ENCODE data around the gene THOP1. TPM values are rescaled to one million over a fixed set of nuclear protein-coding genes. Genes with fewer than 3 reads are reported as not detected.
A peak's percentile ranks its signal among the peaks of the same experiment; 100 is the strongest.

The THOP1 gene
- total and polyA plus RNA-seq, 9 donors = 11.3 to 54.7 (median 39.5) TPM

DNA sequence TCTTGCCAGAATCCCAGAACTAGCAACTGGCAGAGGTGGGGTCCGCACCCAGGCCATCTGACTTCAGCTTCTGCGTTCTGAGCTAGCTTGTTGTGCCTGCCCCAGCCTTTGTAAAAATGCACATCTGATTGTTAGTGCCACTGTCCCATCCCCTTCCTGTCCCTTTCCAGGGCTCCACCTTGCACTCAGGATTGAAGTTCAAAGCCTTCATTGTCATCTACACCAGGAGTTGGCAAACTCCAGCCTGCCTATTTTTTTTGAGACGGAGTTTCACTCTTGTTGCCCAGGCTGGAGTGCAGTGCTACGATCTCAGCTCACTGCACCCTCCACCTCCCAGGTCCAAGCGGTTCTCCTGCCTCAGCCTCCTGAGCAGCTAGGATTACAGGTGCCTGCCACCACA lies 2.9 kb downstream of the THOP1 start:
- Histone ChIP-seq H3K27me3 (no peaks in the 10 kb centered on the region), H3K27ac (no peak overlapping the region), H3K4me1 (ENCODE audit: insufficient read depth) (peaks cover 20% of the 10 kb centered on the region), H3K9me3 (no peaks in the 10 kb centered on the region), H3K4me3 (no peak overlapping the region), H3K36me3 (no peaks in the 10 kb centered on the region)
- no peak for DNase-seq
- 95 to 99% (median 97%) methylated on average over 5 of the region's 5 CpGs for WGBS, 3 donors
- intact Hi-C loops (cut with DNase I) = no loop called here
- TF ChIP-seq CTCF (IDR thresholded peaks at IDR 0.05) = no peak
- TF ChIP-seq EP300 (IDR thresholded peaks at IDR 0.05) = no peak
- TF ChIP-seq POLR2A (IDR thresholded peaks at IDR 0.05) = no peak

GRCh38 chr19:2790194-2790556 lies 4.9 kb downstream of the THOP1 start:
- Histone ChIP-seq H3K36me3 (no peaks in the 10 kb centered on the region), H3K27ac (peak overlapping the region in 1 of 2 donors; percentile 8), H3K4me3 (no peak overlapping the region), H3K27me3 (no peaks in the 10 kb centered on the region), H3K4me1 (ENCODE audit: insufficient read depth) (peaks cover 20% of the 10 kb centered on the region), H3K9me3 (no peaks in the 10 kb centered on the region)
- DNase-seq = no peak
- intact Hi-C loops (cut with DNase I) = no loop called here
- TF ChIP-seq POLR2A (IDR thresholded peaks at IDR 0.05) (no peak), CTCF (IDR thresholded peaks at IDR 0.05) (no peak), EP300 (IDR thresholded peaks at IDR 0.05) (no peak)
- WGBS, 3 donors = 83 to 88% (median 86%) methylated on average over 14 of the region's 14 CpGs

DNA sequence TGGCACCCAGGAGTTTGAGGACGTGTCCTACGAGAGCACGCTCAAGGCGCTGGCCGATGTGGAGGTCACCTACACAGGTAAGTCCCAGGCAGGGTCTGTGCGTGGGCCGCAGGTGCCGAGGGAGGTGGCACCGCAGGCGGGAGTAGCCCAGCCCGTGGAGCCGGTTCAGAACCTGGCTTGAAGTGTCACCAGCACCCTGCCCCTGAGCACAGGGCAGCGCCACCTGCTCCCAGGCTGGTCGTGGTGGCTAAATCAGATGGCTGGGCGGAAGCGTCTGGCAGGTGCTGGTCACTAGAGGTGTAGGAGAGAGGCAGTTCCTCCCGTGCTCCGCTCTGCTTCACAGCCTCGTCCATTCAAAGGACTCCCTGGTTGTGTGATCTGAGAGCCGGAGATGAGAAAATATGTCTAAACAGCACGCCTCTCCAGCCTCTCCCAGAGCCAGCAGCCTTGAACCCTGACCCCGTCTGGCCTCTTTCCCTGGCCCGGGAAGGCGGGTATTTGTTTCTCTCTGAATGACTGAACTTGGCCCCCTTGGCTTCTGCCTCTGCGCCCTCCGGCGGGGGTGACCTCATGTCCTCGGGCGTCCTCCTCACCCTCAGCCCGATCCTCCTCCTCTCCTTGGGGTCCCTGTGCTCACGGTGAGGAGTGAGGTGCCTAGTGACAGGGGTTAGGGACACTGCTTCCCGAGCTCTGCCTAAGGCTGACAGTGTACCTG lies 5.4 kb downstream of the THOP1 start:
- H3K4me1 ChIP-seq (ENCODE audit: insufficient read depth) = peaks cover 20% of the 10 kb centered on the region
- WGBS, 3 donors = 38 to 60% (median 40%) methylated on average over 24 to 32 of the region's 32 CpGs
- intact Hi-C loops (cut with DNase I) = no loop called here
- no peaks in the 10 kb centered on the region for H3K36me3 ChIP-seq
- DNase-seq = peak; percentile 86 to 94 (median 89)
- no peaks in the 10 kb centered on the region for H3K9me3 ChIP-seq
- no peak overlapping the region for H3K4me3 ChIP-seq
- H3K27me3 ChIP-seq = no peaks in the 10 kb centered on the region
- peak overlapping the region in 1 of 2 donors; percentile 66 for H3K27ac ChIP-seq
- TF ChIP-seq CTCF (IDR thresholded peaks at IDR 0.05) = no peak

DNA sequence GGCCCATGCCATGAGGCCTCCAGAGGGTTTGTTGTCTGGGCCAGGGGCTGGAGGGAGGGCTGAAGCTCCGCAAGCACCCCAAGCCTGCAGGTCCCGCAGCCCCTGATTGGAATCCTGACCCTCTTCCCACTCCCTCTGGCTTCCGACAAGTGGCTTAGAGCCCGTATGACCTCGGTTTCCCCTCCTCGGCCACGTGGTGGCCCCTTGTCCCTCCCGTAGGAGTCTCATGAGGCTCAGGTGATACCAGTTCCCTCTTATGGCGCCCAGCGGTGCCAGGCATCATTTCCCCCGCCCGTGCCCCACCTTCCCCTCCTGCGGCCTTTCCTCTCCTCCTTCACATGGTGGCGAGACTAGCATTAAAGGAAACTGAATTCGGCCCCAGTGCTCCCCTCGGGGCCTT lies 6.1 kb downstream of the THOP1 start:
- Histone ChIP-seq H3K27me3 (no peaks in the 10 kb centered on the region), H3K36me3 (no peaks in the 10 kb centered on the region), H3K4me1 (ENCODE audit: insufficient read depth) (peaks cover 19% of the 10 kb centered on the region), H3K4me3 (no peak overlapping the region), H3K9me3 (no peaks in the 10 kb centered on the region), H3K27ac (peak overlapping the region in 1 of 2 donors; percentile 66)
- intact Hi-C loops (cut with DNase I) = no loop called here
- DNase-seq = no peak
- no peak for TF ChIP-seq POLR2A (IDR thresholded peaks at IDR 0.05)
- no peak for TF ChIP-seq EP300 (IDR thresholded peaks at IDR 0.05)
- no peak for TF ChIP-seq CTCF (IDR thresholded peaks at IDR 0.05)
- 88 to 93% (median 91%) methylated on average over 16 of the region's 16 CpGs for WGBS, 3 donors

All from ovary (tissue), 9 donors.